Transverse colon (tissue), 4 donors: Measurements from ENCODE around the gene SPOUT1. TPM values are rescaled to one million over a fixed set of nuclear protein-coding genes. Genes with fewer than 3 reads are reported as not detected.

Experiments used
- DNase-seq: peaks from one replicate; pipeline ENCODE4 v3.0.0-alpha.2; 2019
- H3K27ac ChIP-seq, 4 donors: fragments of 200-600 bp; sonication (generic); 2 replicates each; pipeline ENCODE4 v1.5.1; 2016 to 2018; ENCODE audit warnings: inconsistent platforms in 4 of 4
- H3K27me3 ChIP-seq: fragments of 200-600 bp; sonication (generic); 2 replicates; pipeline ENCODE4 v1.5.1; 2017; ENCODE audit warnings: inconsistent platforms
- H3K36me3 ChIP-seq, 4 donors: fragments of 200-600 bp; sonication (generic); 2 replicates each; pipeline ENCODE4 v1.5.1; 2017 to 2019; ENCODE audit warnings: inconsistent platforms in 4 of 4
- H3K4me1 ChIP-seq, 4 donors: fragments of 200-600 bp; sonication (generic); 2 replicates each; pipeline ENCODE4 v1.5.1; 2017 to 2020; ENCODE audit warnings: inconsistent platforms in 4 of 4
- H3K4me3 ChIP-seq, 4 donors: fragments of 200-600 bp; sonication (generic); 1 replicate in 1 of 4; 2 replicates in 3 of 4; pipeline versions ENCODE4 v1.5.1 to v1.6.1; 2017 to 2019; ENCODE audit warnings: inconsistent platforms in 4 of 4
- H3K9me3 ChIP-seq, 2 donors: fragments of 200-600 bp; sonication (generic); 2 replicates each; pipeline ENCODE4 v1.5.1; 2017 to 2019; ENCODE audit warnings: inconsistent platforms in 2 of 2
- CTCF ChIP-seq, 5 experiments: fragments of 200-600 bp in 3 of 5; fragments of 450-650 bp in 2 of 5; sonication (generic) in 3 of 5; IDR thresholded peaks; 1 replicate in 2 of 5; 2 replicates in 3 of 5; pipeline ENCODE4 v1.5.1; 2016 to 2017; ENCODE audit warnings: antibody characterized with exemption in 5 of 5, inconsistent platforms in 3 of 5, mild to moderate bottlenecking in 2 of 5, moderate library complexity in 1 of 5
- EP300 ChIP-seq: sonication (generic); formaldehyde crosslinking; IDR thresholded peaks from one replicate; pipeline ENCODE4 v1.6.1; 2017; ENCODE audit warnings: antibody characterized with exemption, low read depth
- POLR2A ChIP-seq: fragments of 450-650 bp; IDR thresholded peaks from one replicate; pipeline ENCODE4 v1.6.1; 2016; ENCODE audit warnings: antibody characterized with exemption, mild to moderate bottlenecking, moderate library complexity
- POLR2AphosphoS5 ChIP-seq, 3 donors: sonication (generic); formaldehyde crosslinking; IDR thresholded peaks; one replicate each; pipeline ENCODE4 v1.6.1; 2016; ENCODE audit warnings: antibody characterized with exemption in 3 of 3
- WGBS, 2 donors: methylation state at CpG; one replicate each; pipeline ENCODE4 v1.1.5; 2018; ENCODE audit warnings: low coverage in 1 of 2; 5-methylcytosine and 5-hydroxymethylcytosine counted together
- in situ Hi-C, 4 donors: fragments of 200-750 bp; cut with MboI; loops; one replicate each; pipeline versions ENCODE4 v1.15.0 to v1.15.1; 2017; ENCODE audit warnings: low sequenced_read_pairs in 3 of 4, low pct_ligation_motif_present in 1 of 4, low pct_unique_long_range_greater_than_20kb in 1 of 4
- intact Hi-C: fragments of 100-400 bp; cut with DNase I; formaldehyde crosslinking; loops from one replicate; pipeline ENCODE4 v1.15.1; 2023; ENCODE audit warnings: low total_unique reads
- total RNA-seq, 4 donors: library from RNA; depleted of rRNA; stranded (reverse); fragments of >200 nt; gene quantifications; one replicate each; pipeline ENCODE4 v1.1.0, GENCODE V29; 2016

The SPOUT1 gene
- total RNA-seq, 4 donors from 2014 or later: 19.5 to 48.3 (median 26.6) TPM

- no peaks in the 10 kb centered on the region for H3K36me3 ChIP-seq
- TF ChIP-seq POLR2A (no peak), POLR2AphosphoS5 (IDR thresholded peaks at IDR 0.05) (no peak), EP300 (no peak), CTCF (IDR thresholded peaks at IDR 0.05) (no peak)
These were observed 5.6 kb downstream of the SPOUT1 start for GRCh38 chr9:128823903-128824406.

GRCh38 chr9:128823362-128823902 is 6.2 kb downstream of the SPOUT1 start:
- intact Hi-C loops: no loop called here
- no peak for TF ChIP-seq POLR2AphosphoS5 (IDR thresholded peaks at IDR 0.05)
- no peak for TF ChIP-seq POLR2A
- no peak for TF ChIP-seq CTCF (IDR thresholded peaks at IDR 0.05)
- TF ChIP-seq EP300: no peak
- no peak overlapping the region for H3K27ac ChIP-seq

More at GRCh38 chr9:128823903-128824406, 5.6 kb downstream of the SPOUT1 start:
- intact Hi-C loops: no loop called here
- Histone ChIP-seq H3K9me3 (no peaks in the 10 kb centered on the region), H3K4me3 (no peak overlapping the region), H3K27ac (no peak overlapping the region), H3K4me1 (peaks cover 14 to 24% (median 21%) of the 10 kb centered on the region in 4 donors), H3K27me3 (no peaks in the 10 kb centered on the region)
- DNase-seq: no peak
- 91% methylated on average over 4 of the region's 12 CpGs; no CpG with 5 or more reads in 1 of the 2 donors for WGBS, 2 donors
- in situ Hi-C loops: no loop called here

GRCh38 chr9:128822407-128823042 is 7.1 kb downstream of the SPOUT1 start:
- Histone ChIP-seq H3K4me1 (peaks cover 10 to 18% (median 16%) of the 10 kb centered on the region in 4 donors), H3K27me3 (no peaks in the 10 kb centered on the region), H3K27ac (no peak overlapping the region), H3K36me3 (no peaks in the 10 kb centered on the region), H3K9me3 (no peaks in the 10 kb centered on the region), H3K4me3 (no peak overlapping the region)
- in situ Hi-C loops: no loop called here
- TF ChIP-seq POLR2AphosphoS5 (IDR thresholded peaks at IDR 0.05) (no peak), POLR2A (no peak), CTCF (IDR thresholded peaks at IDR 0.05) (no peak), EP300 (no peak)
- 87% methylated on average over 18 of the region's 22 CpGs; no CpG with 5 or more reads in 1 of the 2 donors for WGBS, 2 donors
- DNase-seq: no peak
- intact Hi-C loops: no loop called here

More at GRCh38 chr9:128823362-128823902, 6.2 kb downstream of the SPOUT1 start:
- Histone ChIP-seq H3K4me3 (no peak overlapping the region), H3K9me3 (no peaks in the 10 kb centered on the region), H3K4me1 (peaks cover 10 to 20% (median 18%) of the 10 kb centered on the region in 4 donors), H3K27me3 (no peaks in the 10 kb centered on the region), H3K36me3 (no peaks in the 10 kb centered on the region)
- in situ Hi-C loops: no loop called here
- 93% methylated on average over 16 of the region's 19 CpGs; no CpG with 5 or more reads in 1 of the 2 donors for WGBS, 2 donors
- DNase-seq: no peak

- Histone ChIP-seq H3K4me3 (no peak overlapping the region), H3K4me1 (peaks cover 10 to 18% (median 16%) of the 10 kb centered on the region in 4 donors), H3K27me3 (no peaks in the 10 kb centered on the region), H3K36me3 (no peaks in the 10 kb centered on the region), H3K27ac (no peak overlapping the region), H3K9me3 (no peaks in the 10 kb centered on the region)
- TF ChIP-seq CTCF (IDR thresholded peaks at IDR 0.05) (no peak), EP300 (no peak), POLR2AphosphoS5 (IDR thresholded peaks at IDR 0.05) (no peak), POLR2A (no peak)
- in situ Hi-C loops: no loop called here
- 86 to 88% methylated on average over 1 to 15 of the region's 16 CpGs for WGBS, 2 donors
- intact Hi-C loops: no loop called here
- DNase-seq: no peak
These were observed 7.8 kb downstream of the SPOUT1 start for GRCh38 chr9:128821584-128822406.
